Subcutaneous abdominal adipose tissue (tissue), 5 donors: ENCODE data around the gene CLPX.

Experiments used
- H3K27ac ChIP-seq: one replicate; pipeline ENCODE4 v1.7.0; 2013; ENCODE audit warnings: low read depth, mild to moderate bottlenecking, inconsistent platforms, low read length, moderate library complexity
- H3K27me3 ChIP-seq, 5 donors: one replicate each; pipeline ENCODE4 v1.7.0; 2013; ENCODE audit warnings: low read length in 5 of 5, inconsistent platforms in 1 of 5; ENCODE audit not compliant: control insufficient read depth in 5 of 5, insufficient read depth in 4 of 5
- H3K36me3 ChIP-seq, 5 donors: one replicate each; pipeline ENCODE4 v1.7.0; 2013; ENCODE audit warnings: low read length in 5 of 5; ENCODE audit not compliant: control insufficient read depth in 5 of 5, insufficient read depth in 5 of 5
- H3K4me1 ChIP-seq, 5 donors: one replicate each; pipeline ENCODE4 v1.7.0; 2013; ENCODE audit warnings: low read length in 5 of 5, mild to moderate bottlenecking in 3 of 5, moderate library complexity in 1 of 5; ENCODE audit not compliant: control insufficient read depth in 5 of 5, insufficient read depth in 5 of 5
- H3K4me3 ChIP-seq, 5 donors: one replicate each; pipeline ENCODE4 v1.7.0; 2013; ENCODE audit warnings: low read length in 5 of 5, low read depth in 1 of 5
- H3K9ac ChIP-seq, 5 donors: one replicate each; pipeline ENCODE4 v1.7.0; 2013; ENCODE audit warnings: low read length in 5 of 5, mild to moderate bottlenecking in 4 of 5, moderate library complexity in 3 of 5
- H3K9me3 ChIP-seq, 5 donors: one replicate each; pipeline ENCODE4 v1.7.0; 2013; ENCODE audit warnings: low read length in 5 of 5; ENCODE audit not compliant: control insufficient read depth in 5 of 5
- donor health status: healthy.
- donor health status: healthy.
- donor health status: healthy.
- donor health status: healthy.
- donor health status: healthy.

Gene CLPX

DNA sequence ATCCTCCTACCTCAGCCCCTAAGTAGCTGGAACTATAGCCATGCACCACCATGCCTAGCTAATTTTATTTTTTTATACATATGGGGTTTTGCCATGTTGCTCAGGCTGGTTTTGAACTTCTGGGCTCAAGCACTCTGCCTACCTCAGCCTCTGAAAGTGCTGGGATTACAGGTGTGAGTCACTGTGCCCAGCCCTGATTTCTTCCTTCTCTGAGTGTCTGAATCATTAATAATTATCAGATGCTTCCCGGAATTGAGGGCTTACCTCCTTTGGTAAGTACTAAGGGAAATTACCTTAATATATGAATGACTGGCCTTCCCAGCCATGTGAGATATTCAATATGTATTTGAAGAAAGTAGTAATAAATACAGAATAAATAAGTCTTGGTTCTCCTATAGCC is 7.2 kb downstream of the CLPX start:
- no peaks in the 10 kb centered on the region for H3K27me3 ChIP-seq
- H3K9ac ChIP-seq: no peak overlapping the region
- peaks cover 0 to 11% (median 6%) of the 10 kb centered on the region in 5 donors for H3K4me1 ChIP-seq
- H3K36me3 ChIP-seq: peaks cover 26 to 49% (median 33%) of the 10 kb centered on the region in 5 donors
- no peaks in the 10 kb centered on the region for H3K9me3 ChIP-seq
- no peak overlapping the region for H3K27ac ChIP-seq
- H3K4me3 ChIP-seq: no peak overlapping the region

DNA sequence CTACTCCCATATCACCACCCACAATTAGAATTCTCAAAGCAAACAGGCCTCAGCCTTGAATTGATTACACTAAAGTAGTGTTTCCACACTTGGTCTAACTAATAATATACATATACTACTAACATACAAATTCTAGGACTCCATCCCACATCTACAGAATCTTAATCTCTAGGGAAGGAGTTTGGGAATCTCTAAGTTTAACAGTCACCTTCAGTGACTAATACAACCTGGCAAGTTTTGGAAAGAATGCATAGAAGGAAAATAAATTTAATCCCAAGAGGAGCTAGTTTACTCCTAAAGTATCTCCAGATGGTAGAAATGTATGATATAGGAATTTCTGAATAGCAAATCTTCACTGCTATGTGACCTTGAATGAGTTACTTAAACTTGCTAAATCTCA is 9.1 kb downstream of the CLPX start:
- H3K9ac ChIP-seq: no peak overlapping the region
- H3K9me3 ChIP-seq: no peaks in the 10 kb centered on the region
- H3K4me3 ChIP-seq: no peak overlapping the region
- no peak overlapping the region for H3K27ac ChIP-seq
- peaks cover 29 to 65% (median 45%) of the 10 kb centered on the region in 5 donors for H3K36me3 ChIP-seq
- peaks cover 0 to 2% (median 0%) of the 10 kb centered on the region in 5 donors for H3K4me1 ChIP-seq
- H3K27me3 ChIP-seq: no peaks in the 10 kb centered on the region

DNA sequence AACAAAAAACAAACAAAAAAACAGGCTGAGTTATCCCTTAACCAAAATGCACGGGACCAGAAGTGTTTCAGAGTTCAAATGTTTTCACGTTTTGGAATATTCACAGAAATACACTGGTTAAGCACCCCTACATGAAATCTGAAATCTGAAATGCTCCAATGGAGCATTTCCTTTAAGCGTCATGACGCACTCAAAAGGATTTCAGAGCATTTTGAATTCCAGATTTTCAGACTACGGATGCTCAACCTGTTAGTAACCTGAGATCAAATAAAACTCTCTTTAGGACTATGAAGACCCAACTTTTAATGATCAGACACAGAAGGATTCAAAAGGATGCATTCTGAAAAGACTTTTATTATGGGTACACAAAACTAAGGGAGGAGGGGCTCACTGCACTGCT is 9.6 kb downstream of the CLPX start:
- Histone ChIP-seq H3K4me1 (no peaks in the 10 kb centered on the region), H3K4me3 (no peak overlapping the region), H3K27me3 (no peaks in the 10 kb centered on the region), H3K9ac (no peak overlapping the region), H3K36me3 (peaks cover 29 to 65% (median 45%) of the 10 kb centered on the region in 5 donors), H3K9me3 (no peaks in the 10 kb centered on the region), H3K27ac (no peak overlapping the region)

DNA sequence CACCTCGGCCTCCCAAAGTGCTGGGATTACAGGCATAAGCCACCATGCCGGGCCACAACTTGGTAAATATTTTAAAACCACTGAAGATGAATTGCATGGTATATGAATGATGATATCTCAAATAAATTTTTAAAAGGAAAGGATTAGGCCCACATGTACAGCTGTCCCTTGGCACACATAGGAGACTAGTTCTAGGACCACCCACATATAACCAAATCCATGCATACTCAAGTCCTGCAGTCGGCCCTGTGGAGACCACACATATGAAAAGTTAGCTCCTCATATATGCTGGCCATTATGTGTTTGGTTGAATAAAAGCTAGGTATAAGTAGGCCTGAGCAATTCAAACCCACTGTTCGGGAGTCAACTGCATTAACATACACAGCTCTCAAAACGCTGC is 10.6 kb downstream of the CLPX start:
- Histone ChIP-seq H3K4me1 (no peaks in the 10 kb centered on the region), H3K4me3 (no peak overlapping the region), H3K27me3 (no peaks in the 10 kb centered on the region), H3K9me3 (no peaks in the 10 kb centered on the region), H3K9ac (no peak overlapping the region), H3K36me3 (peaks cover 28 to 72% (median 46%) of the 10 kb centered on the region in 5 donors), H3K27ac (no peak overlapping the region)

DNA sequence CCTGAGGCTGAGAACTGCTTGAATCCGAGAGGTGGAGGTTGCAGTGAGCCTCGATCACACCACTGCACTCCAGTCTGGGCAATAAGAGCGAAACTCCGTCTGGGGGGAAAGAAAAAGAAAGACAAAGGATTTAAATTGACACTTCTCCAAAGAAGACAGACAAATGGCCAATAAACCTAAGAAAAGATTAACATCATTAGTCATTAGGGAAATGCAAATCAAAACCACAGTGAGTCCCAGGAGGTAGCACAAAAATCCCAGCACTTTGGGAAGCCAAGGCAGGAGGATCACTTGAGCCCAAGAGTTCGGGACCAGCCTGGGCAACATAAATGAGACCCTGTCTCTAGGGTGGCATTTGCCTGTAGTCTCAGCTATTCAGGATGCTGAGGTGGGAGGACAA is 12.6 kb downstream of the CLPX start:
- no peaks in the 10 kb centered on the region for H3K27me3 ChIP-seq
- no peak overlapping the region for H3K9ac ChIP-seq
- H3K36me3 ChIP-seq: peaks cover 18 to 64% (median 34%) of the 10 kb centered on the region in 5 donors
- no peak overlapping the region for H3K27ac ChIP-seq
- H3K9me3 ChIP-seq: no peaks in the 10 kb centered on the region
- no peak overlapping the region for H3K4me3 ChIP-seq
- H3K4me1 ChIP-seq: no peaks in the 10 kb centered on the region

DNA sequence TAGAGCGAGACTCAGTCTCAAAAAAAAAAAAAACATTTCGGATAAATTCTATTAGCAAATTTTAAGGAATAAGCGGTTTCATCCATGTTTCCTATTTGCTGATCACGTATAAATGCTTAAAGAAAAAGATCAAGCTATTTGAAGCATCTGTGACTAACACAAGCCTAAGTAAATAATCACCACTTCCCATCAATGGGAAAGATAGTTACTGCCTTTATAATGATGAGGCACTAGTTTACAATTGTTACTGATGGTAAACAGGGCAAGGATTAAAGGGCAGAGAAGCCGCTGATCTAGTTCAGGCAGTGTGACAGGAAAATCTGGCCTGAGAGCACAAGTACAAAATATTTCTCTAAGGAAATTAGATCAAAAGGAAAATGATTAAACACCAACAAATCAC is 13.7 kb downstream of the CLPX start:
- Histone ChIP-seq H3K4me1 (no peaks in the 10 kb centered on the region), H3K4me3 (no peak overlapping the region), H3K9ac (no peak overlapping the region), H3K27me3 (no peaks in the 10 kb centered on the region), H3K27ac (no peak overlapping the region), H3K36me3 (peaks cover 11 to 59% (median 30%) of the 10 kb centered on the region in 5 donors), H3K9me3 (no peaks in the 10 kb centered on the region)

DNA sequence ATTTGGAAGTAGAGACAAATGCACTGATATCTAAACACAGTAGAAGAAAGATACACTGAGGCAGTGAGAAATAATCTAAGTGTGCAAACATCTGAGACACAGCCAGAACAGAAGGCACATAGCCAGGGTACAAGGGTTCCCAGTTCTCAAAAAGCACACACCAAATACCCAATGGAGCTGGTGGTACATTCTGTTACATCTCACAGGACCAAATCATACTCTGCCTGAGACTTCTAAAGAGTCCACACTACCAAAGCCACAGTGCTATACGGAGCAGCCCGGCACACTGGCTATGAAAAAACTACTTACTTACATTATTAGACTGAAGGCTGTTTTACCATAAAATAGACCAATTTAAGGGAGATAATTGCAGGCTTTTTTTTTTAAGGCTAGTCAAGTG is 19.3 kb downstream of the CLPX start:
- Histone ChIP-seq H3K9ac (no peak overlapping the region), H3K4me3 (no peak overlapping the region), H3K27ac (no peak overlapping the region), H3K36me3 (peaks cover 17 to 48% (median 30%) of the 10 kb centered on the region in 5 donors), H3K9me3 (no peaks in the 10 kb centered on the region), H3K27me3 (no peaks in the 10 kb centered on the region), H3K4me1 (peaks cover 0 to 4% (median 0%) of the 10 kb centered on the region in 5 donors)

DNA sequence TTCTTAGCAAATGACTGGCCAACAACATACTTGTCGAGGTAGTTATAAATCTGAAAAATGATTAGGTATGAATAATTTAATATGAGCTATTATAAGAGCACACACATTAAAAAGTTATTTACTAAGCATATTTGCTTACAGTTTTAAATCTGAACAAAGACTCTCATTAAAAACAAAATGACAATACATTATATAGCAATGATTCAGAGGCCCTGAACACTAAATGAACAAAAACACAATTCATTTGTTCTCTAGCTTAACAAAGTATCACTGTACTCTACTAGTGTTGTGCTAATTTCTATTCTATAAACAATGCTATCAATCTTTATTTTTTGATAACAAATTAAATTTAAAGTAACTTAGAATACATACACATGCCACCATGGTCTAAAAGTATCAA is 21.0 kb downstream of the CLPX start:
- H3K27ac ChIP-seq: no peak overlapping the region
- H3K4me3 ChIP-seq: no peak overlapping the region
- H3K4me1 ChIP-seq: peaks cover 0 to 4% (median 0%) of the 10 kb centered on the region in 5 donors
- H3K9me3 ChIP-seq: no peaks in the 10 kb centered on the region
- H3K36me3 ChIP-seq: peaks cover 18 to 42% (median 34%) of the 10 kb centered on the region in 5 donors
- no peaks in the 10 kb centered on the region for H3K27me3 ChIP-seq
- no peak overlapping the region for H3K9ac ChIP-seq

DNA sequence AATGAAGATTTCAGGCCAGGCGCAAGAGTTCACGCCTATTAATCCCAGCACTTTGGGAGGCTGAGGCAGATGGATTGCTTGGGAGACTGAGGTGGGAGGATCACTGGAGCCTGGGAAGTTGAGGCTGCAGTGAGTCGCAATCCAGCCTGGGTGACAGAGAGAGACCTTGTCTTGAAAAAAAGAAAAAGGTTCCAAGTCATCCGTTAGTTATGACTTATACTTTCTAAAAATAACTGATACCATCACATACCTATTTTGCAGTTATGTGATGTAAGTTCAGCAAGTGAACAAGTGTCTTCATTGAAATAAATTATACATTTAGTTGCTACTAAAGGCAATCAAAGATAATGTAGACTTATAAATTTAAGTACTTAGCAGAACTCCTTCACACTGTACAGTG is 22.1 kb downstream of the CLPX start:
- H3K9me3 ChIP-seq: no peaks in the 10 kb centered on the region
- no peak overlapping the region for H3K27ac ChIP-seq
- peaks cover 0 to 4% (median 0%) of the 10 kb centered on the region in 5 donors for H3K4me1 ChIP-seq
- H3K4me3 ChIP-seq: no peak overlapping the region
- H3K36me3 ChIP-seq: peaks cover 23 to 48% (median 42%) of the 10 kb centered on the region in 5 donors
- H3K27me3 ChIP-seq: no peaks in the 10 kb centered on the region
- H3K9ac ChIP-seq: no peak overlapping the region

DNA sequence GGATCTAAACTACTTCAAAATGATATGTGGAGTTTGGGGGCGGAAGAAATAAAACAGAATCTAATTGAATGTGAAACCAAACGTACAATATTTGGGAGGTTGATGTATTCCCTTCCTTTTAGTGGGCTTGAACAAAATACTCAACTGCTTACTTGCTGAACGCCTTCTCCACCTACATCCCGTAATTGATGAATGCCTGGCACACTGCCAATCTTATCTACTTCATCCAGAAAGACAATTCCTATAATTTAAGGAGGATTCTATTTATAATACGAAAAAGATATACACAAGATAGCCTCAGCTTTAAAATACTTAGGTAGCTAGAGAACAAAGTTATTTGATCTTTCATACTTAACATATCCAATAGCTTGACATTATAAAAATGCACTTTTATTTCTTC is 28.4 kb downstream of the CLPX start:
- Histone ChIP-seq H3K9me3 (no peaks in the 10 kb centered on the region), H3K4me3 (no peak overlapping the region), H3K36me3 (peaks cover 57 to 75% (median 63%) of the 10 kb centered on the region in 5 donors), H3K9ac (no peak overlapping the region), H3K27ac (no peak overlapping the region), H3K27me3 (no peaks in the 10 kb centered on the region), H3K4me1 (peaks cover 0 to 2% (median 0%) of the 10 kb centered on the region in 5 donors)

DNA sequence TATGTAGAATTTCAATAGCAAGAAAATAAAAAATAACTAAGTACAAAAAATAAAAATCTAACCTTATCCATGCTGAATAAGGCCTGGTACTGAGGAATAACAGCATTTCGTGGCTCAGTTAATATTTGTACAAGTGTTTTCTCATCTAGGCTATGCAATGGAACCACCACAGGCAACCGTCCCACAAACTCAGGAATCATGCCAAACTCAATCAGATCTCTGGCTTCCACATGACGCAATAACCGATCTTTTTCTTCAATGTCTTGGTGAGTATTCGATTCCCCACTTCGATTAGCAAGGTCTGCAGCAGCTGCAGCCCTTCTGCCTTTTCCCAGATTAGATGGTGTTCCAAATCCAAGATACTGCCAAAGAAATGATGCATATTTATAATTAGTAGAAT is 30.4 kb downstream of the CLPX start:
- peaks cover 63 to 87% (median 70%) of the 10 kb centered on the region in 5 donors for H3K36me3 ChIP-seq

More for the DNA sequence above, 30.4 kb downstream of the CLPX start:
- Histone ChIP-seq H3K27ac (no peak overlapping the region), H3K4me3 (no peak overlapping the region), H3K9ac (no peak overlapping the region), H3K9me3 (no peaks in the 10 kb centered on the region), H3K27me3 (no peaks in the 10 kb centered on the region), H3K4me1 (peaks cover 0 to 2% (median 0%) of the 10 kb centered on the region in 5 donors)
